Heart left ventricle (tissue), 16 donors: Measurements from ENCODE around the gene GAS7. TPM values are rescaled to one million over a fixed set of nuclear protein-coding genes. Genes with fewer than 3 reads are reported as not detected.

Experiments used
- ATAC-seq, 4 donors: fragments of 200-7000 bp; cut with Tn5 transposase; one replicate each; pipeline ENCODE4 v1.9.1; 2020 to 2022; ENCODE audit warnings: moderate library complexity in 4 of 4, mild to moderate bottlenecking in 3 of 4, moderate number of reproducible peaks in 1 of 4
- DNase-seq, 5 donors: peaks; one replicate each; pipeline ENCODE4 v3.0.0-alpha.2; 2020
- H3K27ac ChIP-seq, 12 donors: fragments of 200-600 bp; sonication (generic) in 4 of 12; one replicate each; pipeline versions ENCODE4 v1.5.0 to v1.8.0; 2016 to 2022; ENCODE audit warnings: mild to moderate bottlenecking in 2 of 12
- H3K27me3 ChIP-seq, 9 donors: fragments of 200-600 bp; sonication (generic) in 2 of 9; one replicate each; pipeline versions ENCODE4 v1.5.1 to v1.8.0; 2016 to 2022; ENCODE audit warnings: mild to moderate bottlenecking in 3 of 9
- H3K36me3 ChIP-seq, 9 donors: fragments of 200-600 bp; sonication (generic) in 2 of 9; one replicate each; pipeline versions ENCODE4 v1.5.0 to v1.8.0; 2018 to 2022; ENCODE audit warnings: mild to moderate bottlenecking in 2 of 9
- H3K4me1 ChIP-seq, 12 donors: fragments of 200-600 bp; sonication (generic) in 4 of 12; one replicate each; pipeline versions ENCODE4 v1.5.0 to v1.8.0; 2016 to 2022; ENCODE audit warnings: mild to moderate bottlenecking in 3 of 12
- H3K4me3 ChIP-seq, 12 donors: fragments of 200-600 bp; sonication (generic) in 4 of 12; one replicate each; pipeline versions ENCODE4 v1.5.0 to v1.8.0; 2017 to 2022; ENCODE audit warnings: mild to moderate bottlenecking in 9 of 12, moderate library complexity in 4 of 12
- H3K9me3 ChIP-seq, 12 donors: fragments of 200-600 bp; sonication (generic) in 4 of 12; one replicate each; pipeline versions ENCODE4 v1.5.0 to v1.8.0; 2016 to 2022; ENCODE audit warnings: mild to moderate bottlenecking in 1 of 12
- POLR2A ChIP-seq, 2 donors: fragments of 450-650 bp; IDR thresholded peaks; one replicate each; pipeline ENCODE4 v1.6.1; 2017; ENCODE audit warnings: antibody characterized with exemption in 2 of 2, mild to moderate bottlenecking in 2 of 2, moderate library complexity in 2 of 2
- WGBS, 4 donors: extraction: QIAGEN DNeasy Blood & Tissue Kit in 2 of 4; methylation state at CpG; one replicate each; pipeline versions ENCODE4 v1.1.5 to v1.1.7; 2013 to 2018; 5-methylcytosine and 5-hydroxymethylcytosine counted together
- intact Hi-C, 10 donors: fragments of 100-400 bp; cut with DNase I; formaldehyde crosslinking; loops; one replicate each; pipeline versions ENCODE4 v1.11.1 to v1.14.2; 2022
- polyA plus RNA-seq, 2 donors: library from polyadenylated mRNA; stranded (reverse); fragments of 200-250 nt; gene quantifications; one replicate each; pipeline ENCODE4 v1.2.3, GENCODE V29; 2013
- total RNA-seq, 9 donors: library from RNA; depleted of rRNA in 2 of 9; stranded (reverse); fragments of >200 nt in 2 of 9; fragmentation: NEBNext Ultra II Directional in 3 of 9; extraction: Animal tissue kit (Norgen Biotek cat#: 25700) in 3 of 9; gene quantifications; one replicate each; pipeline versions ENCODE4 v1.1.0 to v1.2.4, GENCODE V29; 2016 to 2023
- TF ChIP-seq, protein P1 (sequence below), 12 donors: fragments of 200-600 bp; sonication (generic) in 4 of 12; IDR thresholded peaks; one replicate each; pipeline versions ENCODE4 v1.5.0 to v1.8.0; 2018 to 2022; ENCODE audit warnings: antibody characterized with exemption in 12 of 12, mild to moderate bottlenecking in 5 of 12
- donor health status: ischemic (EF 13 %, LVEDD 7.1; RV severe dilation, severe dysfunction).
- donor health status: healthy with polysubstance abuse.
- donor health status: DM: no; HTN: yes; CAD: no.
- donor health status: DM: no; HTN: no; CAD: no.
- donor health status: ischemic (EF 25% LVEDD 6.9; RV normal size, moderate dysfunction).
- donor health status: ischemic (EF 25% LVEDD 5.7; RV mildly dilated, moderate dysfunction).
- donor health status: healthy.
- donor health status: DM: yes; HTN: yes; CAD: no.
- donor health status: ischemic (EF 35%, LVEDD 5.7; RV mildly dilated, moderate dysfunction).
- donor health status: nonischemic (EF 11% LVEDD 7.7; RV severe dilation, severe dysfunction).
- donor health status: DM: yes; HTN: yes; CAD: no.
- donor health status: PGD.
- donor health status: ischemic (EF 29% LVEDD 5.4; RV normal size, mild dysfunction).
- donor health status: nonischemic (EF 23%, LVEDD 6.1; RV moderate dilation, normal function).

GAS7 gene
- total and polyA plus RNA-seq, 11 donors = 19.4 to 86.5 (median 65.1) TPM

DNA sequence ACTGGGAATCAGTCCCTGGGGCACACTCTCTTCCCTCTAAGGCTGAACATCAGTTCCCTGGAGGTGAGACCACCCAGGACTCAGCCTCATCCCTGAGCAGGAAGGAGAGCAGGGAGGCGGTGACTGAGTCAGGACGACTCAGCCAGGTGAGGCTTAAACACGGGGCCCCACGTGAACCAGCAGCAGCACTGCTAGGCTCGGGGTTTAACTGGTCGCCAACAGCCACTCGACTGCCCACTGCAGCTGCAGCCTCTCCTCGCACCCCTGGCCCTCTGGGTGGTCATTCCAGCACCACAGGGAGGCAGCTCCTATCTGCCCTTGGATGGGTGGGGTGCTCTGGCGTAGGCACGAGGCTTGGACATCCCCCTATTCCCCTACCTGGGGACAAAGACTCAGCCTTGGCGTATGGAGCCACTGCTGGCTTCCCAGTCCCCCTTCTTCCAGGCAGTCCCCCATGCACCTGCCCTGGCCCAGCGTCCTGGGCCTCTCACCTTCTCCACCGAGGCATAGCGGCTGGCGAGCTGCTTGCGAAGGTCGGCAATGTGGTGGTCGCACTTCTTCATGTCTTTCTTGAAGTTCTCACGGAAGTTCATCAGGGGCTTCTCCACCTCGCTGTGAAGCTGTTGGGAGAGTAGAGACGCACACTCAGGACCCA, 272.1 kb downstream of the GAS7 start:
- H3K27ac ChIP-seq = no peak overlapping the region
- no peak for TF ChIP-seq POLR2A (IDR thresholded peaks at IDR 0.05)
- TF ChIP-seq, protein P1, sequence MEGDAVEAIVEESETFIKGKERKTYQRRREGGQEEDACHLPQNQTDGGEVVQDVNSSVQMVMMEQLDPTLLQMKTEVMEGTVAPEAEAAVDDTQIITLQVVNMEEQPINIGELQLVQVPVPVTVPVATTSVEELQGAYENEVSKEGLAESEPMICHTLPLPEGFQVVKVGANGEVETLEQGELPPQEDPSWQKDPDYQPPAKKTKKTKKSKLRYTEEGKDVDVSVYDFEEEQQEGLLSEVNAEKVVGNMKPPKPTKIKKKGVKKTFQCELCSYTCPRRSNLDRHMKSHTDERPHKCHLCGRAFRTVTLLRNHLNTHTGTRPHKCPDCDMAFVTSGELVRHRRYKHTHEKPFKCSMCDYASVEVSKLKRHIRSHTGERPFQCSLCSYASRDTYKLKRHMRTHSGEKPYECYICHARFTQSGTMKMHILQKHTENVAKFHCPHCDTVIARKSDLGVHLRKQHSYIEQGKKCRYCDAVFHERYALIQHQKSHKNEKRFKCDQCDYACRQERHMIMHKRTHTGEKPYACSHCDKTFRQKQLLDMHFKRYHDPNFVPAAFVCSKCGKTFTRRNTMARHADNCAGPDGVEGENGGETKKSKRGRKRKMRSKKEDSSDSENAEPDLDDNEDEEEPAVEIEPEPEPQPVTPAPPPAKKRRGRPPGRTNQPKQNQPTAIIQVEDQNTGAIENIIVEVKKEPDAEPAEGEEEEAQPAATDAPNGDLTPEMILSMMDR (IDR thresholded peaks at IDR 0.05) = no peak
- peaks cover 0 to 61% (median 21%) of the 10 kb centered on the region in 9 donors for H3K36me3 ChIP-seq
- H3K4me1 ChIP-seq = peaks cover 0 to 8% (median 0%) of the 10 kb centered on the region in 12 donors
- intact Hi-C loops = loop anchor here in 9 of 10 donors (5.0 to 10.0 kb wide), 9 partner anchors 199 to 689 kb away; no protein-coding TSS in a partner anchor
- H3K27me3 ChIP-seq = no peaks in the 10 kb centered on the region
- no peaks in the 10 kb centered on the region for H3K9me3 ChIP-seq
- H3K4me3 ChIP-seq = no peak overlapping the region
- ATAC-seq (peak in 1 of 4 donors; percentile 9), DNase-seq (peak in 1 of 5 donors; percentile 45)
- 89 to 91% (median 89%) methylated on average over 11 to 21 of the region's 21 CpGs for WGBS, 4 donors

GRCh38 chr17:9925457-9925856, 272.9 kb downstream of the GAS7 start:
- TF ChIP-seq POLR2A (IDR thresholded peaks at IDR 0.05) = no peak
- TF ChIP-seq, protein P1 (IDR thresholded peaks at IDR 0.05) = no peak
- Histone ChIP-seq H3K27ac (no peak overlapping the region), H3K4me3 (no peak overlapping the region), H3K27me3 (no peaks in the 10 kb centered on the region), H3K9me3 (no peaks in the 10 kb centered on the region), H3K36me3 (peaks cover 0 to 58% (median 23%) of the 10 kb centered on the region in 9 donors), H3K4me1 (peaks cover 0 to 8% (median 0%) of the 10 kb centered on the region in 12 donors)
- ATAC-seq (peak in 1 of 4 donors; percentile 9), DNase-seq (no peak)
- 89 to 97% (median 93%) methylated on average over 11 of the region's 11 CpGs for WGBS, 4 donors
- intact Hi-C loops = loop anchor here in 9 of 10 donors (2.0 to 10.0 kb wide), 10 partner anchors 198 to 693 kb away; no protein-coding TSS in a partner anchor

DNA sequence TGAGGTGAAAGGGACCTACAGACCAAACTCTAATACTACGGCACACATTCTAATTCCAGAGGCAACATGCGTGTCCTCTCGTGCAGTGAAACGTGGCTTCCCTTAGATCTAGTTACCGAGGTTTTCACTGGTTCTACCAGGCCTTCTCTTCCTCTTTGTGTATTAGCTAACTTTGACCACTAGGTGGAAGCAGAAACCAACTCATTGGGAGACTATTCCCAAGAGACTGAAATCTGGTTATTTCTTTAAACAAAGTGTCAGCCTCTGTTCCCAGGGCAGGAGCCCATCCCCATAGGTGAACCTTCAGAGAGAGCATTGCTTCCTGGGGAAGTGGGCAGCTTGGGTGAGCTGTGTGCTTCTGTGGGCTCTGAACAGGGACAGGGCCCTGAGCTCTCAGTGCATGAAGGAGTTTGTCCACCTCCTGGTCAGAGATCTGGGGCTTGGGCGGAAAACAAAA, 273.6 kb downstream of the GAS7 start:
- ATAC-seq (peak in 3 of 4 donors; percentile 44 to 58 (median 48)), DNase-seq (no peak)
- no peaks in the 10 kb centered on the region for H3K9me3 ChIP-seq
- peaks cover 0 to 64% (median 28%) of the 10 kb centered on the region in 9 donors for H3K36me3 ChIP-seq
- H3K4me3 ChIP-seq = no peak overlapping the region
- WGBS, 4 donors = 18 to 22% (median 21%) methylated on average over 6 of the region's 6 CpGs
- TF ChIP-seq, protein P1 (IDR thresholded peaks at IDR 0.05) = peak; percentile 71 to 93 (median 82)
- TF ChIP-seq POLR2A (IDR thresholded peaks at IDR 0.05) = no peak
- no peak overlapping the region for H3K27ac ChIP-seq
- H3K4me1 ChIP-seq = peaks cover 0 to 8% (median 0%) of the 10 kb centered on the region in 12 donors
- intact Hi-C loops = loop anchor here (2.0 to 10.0 kb wide), 11 partner anchors 197 to 694 kb away; no protein-coding TSS in a partner anchor
- no peaks in the 10 kb centered on the region for H3K27me3 ChIP-seq
